Natural killer cell (primary cell): Measurements from ENCODE around the gene NPW. TPM values are rescaled to one million over a fixed set of nuclear protein-coding genes. Genes with fewer than 3 reads are reported as not detected.

Experiments used
- ATAC-seq, 3 donors: fragments of 150-1000 bp in 2 of 3; fragments of 200-7000 bp in 1 of 3; cut with Tn5 transposase; 1 replicate in 1 of 3; 2 replicates in 2 of 3; pipeline ENCODE4 v1.10.0; 2021; ENCODE audit warnings: mild to moderate bottlenecking in 2 of 3, moderate library complexity in 2 of 3
- DNase-seq, 2 donors: peaks; one replicate each; pipeline versions ENCODE4 v3.0.0 to v3.0.0-alpha.2; 2013 to 2021; ENCODE audit warnings: mixed read lengths in 1 of 2
- H3K27ac ChIP-seq: one replicate; pipeline ENCODE4 v1.5.1; 2013; ENCODE audit warnings: mild to moderate bottlenecking, low read length
- H3K27me3 ChIP-seq: one replicate; pipeline ENCODE4 v1.6.1; 2013; ENCODE audit warnings: low read length; ENCODE audit not compliant: control insufficient read depth, insufficient read depth
- H3K36me3 ChIP-seq: one replicate; pipeline ENCODE4 v1.6.1; 2013; ENCODE audit warnings: low read length; ENCODE audit not compliant: control insufficient read depth, insufficient read depth
- H3K4me1 ChIP-seq: one replicate; pipeline ENCODE4 v1.6.1; 2013; ENCODE audit warnings: low read length; ENCODE audit not compliant: control insufficient read depth, insufficient read depth
- H3K4me3 ChIP-seq: one replicate; pipeline ENCODE4 v1.5.1; 2013; ENCODE audit warnings: low read length
- H3K9me3 ChIP-seq: one replicate; pipeline ENCODE4 v1.6.1; 2013; ENCODE audit warnings: low read length; ENCODE audit not compliant: control insufficient read depth, insufficient read depth
- H3K27ac Mint-ChIP-seq, 2 donors: one replicate each; pipeline ENCODE4 v1.8.0; 2022; ENCODE audit warnings: mild to moderate bottlenecking in 2 of 2, mixed read lengths in 2 of 2, moderate library complexity in 1 of 2
- H3K27me3 Mint-ChIP-seq, 2 donors: one replicate each; pipeline ENCODE4 v1.8.0; 2022; ENCODE audit warnings: low read depth in 2 of 2, mixed read lengths in 2 of 2
- H3K36me3 Mint-ChIP-seq: one replicate; pipeline ENCODE4 v1.8.0; 2022; ENCODE audit warnings: mixed read lengths
- H3K4me1 Mint-ChIP-seq, 2 donors: one replicate each; pipeline ENCODE4 v1.8.0; 2022; ENCODE audit warnings: mixed read lengths in 2 of 2
- H3K4me3 Mint-ChIP-seq: one replicate; pipeline ENCODE4 v1.8.0; 2022; ENCODE audit warnings: mild to moderate bottlenecking, moderate library complexity, mixed read lengths
- H3K9me3 Mint-ChIP-seq, 2 donors: one replicate each; pipeline ENCODE4 v1.8.0; 2022; ENCODE audit warnings: mixed read lengths in 2 of 2
- CTCF ChIP-seq: fragments of 200-600 bp; IDR thresholded peaks from one replicate; pipeline ENCODE4 v1.8.0; 2022; ENCODE audit warnings: antibody characterized with exemption
- WGBS: methylation state at CpG from one replicate; pipeline ENCODE4 v1.1.7; 2013; ENCODE audit warnings: missing lambda C conversion rate; ENCODE audit not compliant: insufficient coverage; 5-methylcytosine and 5-hydroxymethylcytosine counted together
- intact Hi-C: fragments of 100-400 bp; cut with micrococcal nuclease; formaldehyde crosslinking; loops from one replicate; pipeline ENCODE4 v1.14.2; 2022
- total RNA-seq, 4 donors: library from RNA; stranded (reverse); fragments of 120-200 nt in 1 of 4; gene quantifications; one replicate each; pipeline versions ENCODE4 v1.2.3 to v1.2.4, GENCODE V29; 2013 to 2022

NPW gene
- total RNA-seq, 3 donors from 2014 or later (not counting 1 experiment from before 2014, with no cell fraction given) = 0.80 TPM; not detected in 2

GRCh38 chr16:2026461-2027023 lies 7.0 kb downstream of the NPW start, which contains the start of gene NHERF2:
Gene NHERF2, plus strand, starts transcription at chr16:2026902. Its CDS starts 104 bp downstream, at chr16:2027006.
- Mint-ChIP-seq H3K36me3 (no peaks in the 10 kb centered on the region), H3K4me1 (peaks cover 8 to 21% of the 10 kb centered on the region in 2 donors), H3K4me3 (peak within 1 kb of the TSS; percentile 78), H3K9me3 (no peaks in the 10 kb centered on the region), H3K27me3 (peaks cover 0 to 9% of the 10 kb centered on the region in 2 donors), H3K27ac (peak within 1 kb of the TSS in 1 of 2 donors; percentile 51)
- peak within 1 kb of the TSS; percentile 24 for H3K4me3 ChIP-seq
- no peaks in the 10 kb centered on the region for H3K9me3 ChIP-seq
- ATAC-seq (peak in 2 of 3 donors; percentile 22 to 28), DNase-seq (peak in 1 of 2 donors; percentile 61)
- 10% methylated on average over 59 of the region's 59 CpGs for WGBS
- H3K36me3 ChIP-seq = no peaks in the 10 kb centered on the region
- H3K4me1 ChIP-seq = peaks cover 31% of the 10 kb centered on the region
- TF ChIP-seq CTCF = no peak
- H3K27me3 ChIP-seq = peaks cover 10% of the 10 kb centered on the region
- intact Hi-C loops = loop anchor here (10.0 kb wide), 1 partner anchor 238 kb away; the partner anchor contains the start of gene RNPS1
- H3K27ac ChIP-seq = no peak within 1 kb of the TSS

- no peak for TF ChIP-seq CTCF
- Mint-ChIP-seq H3K9me3 (no peaks in the 10 kb centered on the region), H3K27me3 (peaks cover 0 to 4% of the 10 kb centered on the region in 2 donors), H3K27ac (no peak overlapping the region), H3K36me3 (no peaks in the 10 kb centered on the region), H3K4me3 (peak overlapping the region; percentile 78), H3K4me1 (peaks cover 8 to 21% of the 10 kb centered on the region in 2 donors)
- Histone ChIP-seq H3K36me3 (no peaks in the 10 kb centered on the region), H3K27me3 (peaks cover 7% of the 10 kb centered on the region), H3K9me3 (no peaks in the 10 kb centered on the region), H3K4me3 (peak overlapping the region; percentile 24), H3K27ac (no peak overlapping the region), H3K4me1 (peaks cover 31% of the 10 kb centered on the region)
- DNase-seq = peak in 1 of 2 donors; percentile 54
- 9% methylated on average over 76 of the region's 76 CpGs for WGBS
- ATAC-seq = peak in 2 of 3 donors; percentile 17 to 21
- intact Hi-C loops = loop anchor here (10.0 kb wide), 1 partner anchor 237 kb away; the partner anchor contains the start of gene RNPS1
Measured at GRCh38 chr16:2027024-2028010, 7.7 kb downstream of the NPW start.

- no peak for ATAC-seq
- Mint-ChIP-seq H3K9me3 (no peaks in the 10 kb centered on the region), H3K4me1 (peaks cover 4 to 13% of the 10 kb centered on the region in 2 donors), H3K27ac (no peak overlapping the region), H3K4me3 (peak overlapping the region; percentile 78), H3K36me3 (no peaks in the 10 kb centered on the region), H3K27me3 (no peaks in the 10 kb centered on the region)
- peaks cover 24% of the 10 kb centered on the region for H3K4me1 ChIP-seq
- TF ChIP-seq CTCF = no peak
- peaks cover 5% of the 10 kb centered on the region for H3K27me3 ChIP-seq
- H3K4me3 ChIP-seq = no peak overlapping the region
- intact Hi-C loops = loop anchor here (10.0 kb wide), 1 partner anchor 237 kb away; the partner anchor contains the start of gene RNPS1
- H3K9me3 ChIP-seq = no peaks in the 10 kb centered on the region
- H3K36me3 ChIP-seq = no peaks in the 10 kb centered on the region
- 86% methylated on average over 3 of the region's 3 CpGs for WGBS
- no peak for DNase-seq
- H3K27ac ChIP-seq = no peak overlapping the region
Measured at GRCh38 chr16:2028146-2028545, 8.6 kb downstream of the NPW start.
